Putamen (tissue), 1 donor: ENCODE data around the gene TSPAN32.
"Not testable (repeated sequence)": the region's sequence is repeated elsewhere in the genome, so short reads cannot be mapped to it uniquely, and the experiment has no call there.

ENCODE experiments used
- DNase-seq: peaks from one replicate; pipeline ENCODE4 v3.0.0-alpha.2; 2016; ENCODE audit warnings: low spot score

The TSPAN32 gene

DNA sequence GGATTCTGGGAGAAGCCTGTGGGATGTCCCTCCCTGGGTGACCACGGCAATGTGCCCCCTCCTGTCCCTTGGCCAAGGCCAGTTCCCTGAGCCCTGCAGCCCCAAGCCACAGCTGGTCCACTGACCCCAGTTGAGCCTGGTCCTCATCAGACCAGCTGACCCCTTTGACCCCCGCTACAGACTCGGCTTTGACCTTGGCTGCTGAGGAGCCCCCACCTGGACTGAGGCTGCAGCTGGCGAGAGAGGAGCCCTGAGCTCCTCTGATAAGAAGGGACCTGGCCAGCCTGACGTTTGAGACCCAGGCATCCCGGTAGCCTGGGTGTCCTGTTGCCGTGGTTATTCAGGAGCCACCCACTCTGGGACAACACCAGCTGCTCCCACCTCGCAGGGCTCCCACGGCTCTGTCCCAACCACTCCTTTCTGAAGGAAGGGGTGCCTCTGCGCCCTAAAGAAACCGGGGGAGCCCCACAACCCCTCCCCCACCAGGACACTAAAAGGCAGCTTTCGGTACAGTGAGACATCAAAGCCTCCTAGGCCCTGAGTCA lies 34.4 kb upstream of the TSPAN32 start:
- DNase-seq, result no peak

DNA sequence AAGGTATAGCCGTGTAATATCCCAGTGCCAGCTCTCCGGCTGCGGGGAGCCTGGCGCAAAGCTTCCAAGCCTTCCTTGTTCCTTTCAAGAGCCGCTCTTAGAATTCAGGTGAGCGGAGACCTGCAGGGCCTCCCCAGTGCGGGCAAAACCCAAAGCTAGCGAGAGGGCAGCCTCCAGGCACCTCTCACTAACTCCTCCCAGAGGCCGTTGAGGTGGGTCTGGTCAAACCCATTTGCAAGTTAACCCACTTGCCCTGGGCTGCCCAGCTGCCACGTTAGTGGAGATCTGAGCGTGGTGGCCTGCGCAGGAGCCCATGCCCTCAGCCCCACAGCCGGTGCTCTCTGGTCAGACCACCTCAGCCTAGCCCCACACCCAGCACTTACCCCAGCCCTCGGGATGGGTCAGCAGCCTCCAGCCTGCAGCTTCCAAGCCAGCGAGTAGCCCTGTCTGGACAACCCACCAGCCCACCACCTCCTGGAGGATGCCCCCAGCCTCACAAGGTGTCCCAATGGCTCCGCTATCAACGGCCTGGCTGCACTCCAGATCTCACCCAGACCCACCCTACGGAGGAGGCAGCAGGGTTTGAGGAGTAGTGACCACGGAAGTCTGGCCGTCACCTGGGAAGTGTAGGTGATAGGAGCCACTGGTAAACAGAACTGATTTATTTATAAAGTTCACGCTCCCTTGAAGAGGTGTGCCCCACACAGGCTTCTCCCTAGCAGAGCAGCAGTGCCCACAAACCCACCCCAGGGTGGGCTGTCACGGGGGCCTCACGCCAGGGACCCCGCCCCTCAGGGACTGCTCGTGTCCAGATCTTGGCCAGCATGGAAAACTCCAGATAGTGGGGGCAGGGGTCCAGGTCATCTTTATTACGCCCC lies 33.7 kb upstream of the TSPAN32 start:
- DNase-seq, result no peak

DNA sequence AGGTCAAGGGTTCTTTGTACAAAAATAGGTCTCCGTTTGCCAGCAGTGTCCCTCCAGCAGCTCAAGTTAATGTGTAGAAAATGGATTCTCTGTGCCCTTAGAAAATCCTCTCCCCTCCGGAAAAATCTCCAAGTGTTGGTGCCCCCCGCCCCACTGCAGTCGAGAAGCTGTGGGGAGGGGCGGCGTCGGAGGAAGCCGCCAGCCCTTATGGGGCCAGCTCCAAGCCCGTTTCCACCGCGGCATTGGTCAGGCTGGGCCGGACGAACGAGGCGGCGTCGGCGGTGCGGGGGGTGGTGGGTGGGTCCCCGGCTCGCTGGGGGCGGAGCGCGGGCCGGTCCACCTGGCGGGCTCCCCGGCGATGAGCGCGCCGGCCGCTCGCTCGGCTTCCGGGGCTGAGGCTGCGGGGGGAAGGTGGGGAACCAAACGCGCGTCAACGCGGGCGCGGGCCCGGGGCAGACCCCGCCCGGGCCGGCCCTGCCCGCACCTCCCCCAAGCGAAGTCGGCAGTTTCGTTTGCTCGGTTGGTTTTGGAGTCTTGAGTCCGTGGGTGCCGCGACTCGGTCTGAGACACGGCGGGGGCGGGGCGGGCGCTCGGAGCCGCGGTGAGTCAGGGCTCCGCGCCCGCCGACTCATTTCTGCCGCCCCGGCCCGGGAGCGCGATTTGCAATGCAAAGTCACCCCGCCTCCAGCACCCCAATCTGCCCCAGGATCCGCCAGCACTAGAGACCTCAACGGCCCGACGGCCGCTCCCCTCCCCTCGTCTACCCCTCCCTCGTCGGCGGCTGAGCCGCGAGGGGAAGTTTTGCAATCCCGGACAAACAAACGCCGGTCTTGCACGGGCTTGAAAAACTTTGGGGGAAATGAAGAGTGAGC lies 32.8 kb upstream of the TSPAN32 start:
- no peak for DNase-seq

GRCh38 chr11:2269601-2270321 lies 32.1 kb upstream of the TSPAN32 start:
- DNase-seq, result no peak

DNA sequence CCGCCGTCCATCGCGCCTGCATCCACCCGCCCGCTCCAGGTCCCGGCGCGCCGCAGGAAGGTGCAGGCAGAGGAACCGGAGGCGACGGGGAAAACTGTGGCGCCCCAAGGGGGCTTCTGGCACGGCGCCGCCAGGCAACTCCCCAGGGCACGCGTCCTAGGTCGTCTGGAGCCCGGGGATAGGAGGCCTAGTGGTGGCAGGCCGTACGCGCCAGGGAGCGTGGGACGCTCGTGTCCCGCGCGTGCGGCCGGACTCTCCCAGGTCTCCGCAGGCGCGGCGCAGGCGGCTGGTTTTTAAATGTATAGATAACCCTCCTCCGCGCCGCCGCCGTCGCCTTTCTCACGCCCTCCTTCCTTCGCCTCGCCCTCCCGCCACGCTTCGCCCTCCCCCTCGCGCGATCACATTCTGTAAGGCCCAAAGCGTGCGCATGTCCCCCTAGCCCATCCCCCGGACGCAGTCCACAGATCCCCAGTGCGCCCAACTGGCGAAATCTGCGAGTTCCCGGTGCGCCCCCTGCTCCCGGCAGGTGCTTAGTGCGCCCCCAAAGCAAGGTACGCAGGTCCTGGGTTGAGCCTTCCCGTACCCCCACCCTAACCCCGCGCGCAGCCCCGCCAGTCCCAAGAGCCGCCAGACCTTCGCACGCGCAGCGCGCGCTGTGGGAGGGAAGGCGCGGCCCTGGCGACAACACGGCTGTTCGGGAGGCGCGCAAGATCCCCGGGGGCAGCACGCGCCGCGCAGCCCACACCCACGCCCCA lies 31.3 kb upstream of the TSPAN32 start, which contains the start of gene ASCL2:
TSS of gene ASCL2 (minus strand) at position 267 of the 755 bp plus-strand sequence. CDS start at position 11, 256 bp downstream.
- DNase-seq, result no peak

DNA sequence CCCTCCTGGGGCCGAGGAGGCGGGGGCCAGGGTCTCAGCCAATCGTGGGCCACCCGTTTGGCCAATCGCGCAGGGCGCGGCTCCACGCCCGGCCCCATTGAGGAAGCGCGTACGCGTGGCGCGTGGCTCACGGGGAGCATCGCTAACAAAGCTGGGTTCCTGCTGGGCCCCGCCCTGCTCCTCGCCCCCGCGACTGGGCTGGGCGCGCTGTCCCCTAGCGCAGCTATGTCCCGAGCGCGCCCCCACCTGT lies 30.8 kb upstream of the TSPAN32 start:
- DNase-seq, result no peak

- no peak for DNase-seq
Measured at GRCh38 chr11:2271327-2272227, 30.2 kb upstream of the TSPAN32 start.

DNA sequence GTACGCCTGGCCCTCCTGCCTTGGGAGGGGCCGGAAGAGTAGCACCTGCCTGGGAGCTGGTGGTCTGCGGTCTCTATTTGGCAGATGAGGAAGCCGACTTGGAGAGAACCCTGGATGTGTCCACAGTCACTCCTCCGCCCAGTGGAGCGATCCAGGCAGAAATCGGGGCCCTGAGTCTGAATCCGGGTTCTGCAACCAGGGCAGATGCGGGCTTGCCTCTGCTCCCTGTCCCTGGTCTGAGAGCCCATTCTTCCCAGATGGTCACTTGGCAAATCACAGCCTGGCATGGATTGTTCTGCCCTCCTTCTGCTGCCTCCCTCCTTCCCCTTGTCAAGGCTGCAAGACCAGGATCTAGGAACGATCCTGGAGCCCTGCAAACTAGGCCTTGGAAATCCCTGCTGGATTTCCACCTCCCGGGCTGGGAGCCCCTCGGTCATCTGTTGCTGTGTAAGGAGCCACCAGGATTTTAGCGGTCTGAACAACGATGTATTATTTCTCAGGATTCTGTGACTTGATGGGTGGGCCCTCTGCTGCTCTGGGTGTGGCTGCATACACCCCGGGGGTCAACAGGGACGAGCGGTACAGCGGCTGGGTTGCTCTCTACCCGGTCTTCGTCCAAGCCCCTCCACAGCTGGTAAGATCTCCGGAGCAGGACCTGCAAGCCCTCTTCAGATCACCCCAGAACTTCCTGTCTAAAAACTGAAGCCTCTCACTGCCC lies 29.4 kb upstream of the TSPAN32 start:
- no peak for DNase-seq

GRCh38 chr11:2272946-2273280 lies 28.9 kb upstream of the TSPAN32 start:
- no peak for DNase-seq

GRCh38 chr11:2273311-2273710 lies 28.5 kb upstream of the TSPAN32 start:
- no peak for DNase-seq

DNA sequence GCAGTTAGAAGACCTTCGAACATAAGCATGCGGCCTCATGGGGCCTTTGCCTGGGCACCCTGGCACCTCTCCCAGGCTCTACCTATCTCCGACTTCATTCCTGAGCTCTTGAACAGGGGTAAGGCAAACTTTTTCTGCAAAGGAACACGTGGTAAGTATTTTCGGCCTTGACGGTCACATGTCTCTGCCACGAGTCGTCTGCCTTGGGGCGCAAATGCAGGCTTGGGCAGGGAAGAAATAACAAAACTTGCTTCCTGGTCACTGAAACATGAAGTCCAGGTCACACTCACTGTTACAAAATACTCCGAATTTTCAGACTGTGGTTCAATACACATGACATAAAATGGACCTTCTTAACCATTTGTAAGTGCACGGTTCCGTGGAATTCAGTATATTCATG lies 28.0 kb upstream of the TSPAN32 start:
- DNase-seq, result no peak

GRCh38 chr11:2275334-2276279 lies 26.2 kb upstream of the TSPAN32 start:
- DNase-seq, result no peak

DNA sequence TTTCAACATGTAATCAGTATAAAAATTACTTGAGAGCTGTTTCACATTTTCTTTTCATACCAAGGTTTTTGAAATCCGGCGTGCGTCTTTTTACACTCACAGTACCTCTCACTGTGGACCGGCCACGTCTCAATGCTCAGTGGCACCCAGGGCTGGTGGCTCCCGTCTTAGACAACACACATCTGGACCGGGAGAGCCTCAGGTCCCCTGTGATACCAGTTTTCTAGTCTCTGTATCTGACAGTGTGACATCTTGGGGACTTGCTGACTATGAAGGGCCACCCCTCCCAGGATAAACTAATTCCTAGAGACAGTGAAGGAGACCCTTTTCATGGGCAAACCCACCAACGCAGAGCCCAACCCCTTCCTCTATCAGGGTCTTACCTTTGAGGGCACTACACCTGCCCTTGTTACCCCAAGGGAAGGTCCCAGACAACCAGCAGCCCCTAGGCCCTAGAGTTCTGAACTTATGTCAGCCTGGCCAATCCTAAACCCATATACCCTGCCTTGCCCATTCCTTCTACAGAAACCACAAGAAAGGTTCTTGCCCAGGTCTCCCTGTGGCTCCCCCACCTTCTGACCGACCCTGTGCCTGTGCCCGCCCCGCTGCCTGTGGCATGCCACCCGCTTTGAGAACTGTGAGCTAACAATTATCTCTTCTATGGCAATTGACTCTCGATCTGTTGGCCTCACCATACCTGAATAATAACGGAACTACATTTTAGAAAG lies 25.4 kb upstream of the TSPAN32 start:
- no peak for DNase-seq

- no peak for DNase-seq
Measured at GRCh38 chr11:2277008-2277346, 24.8 kb upstream of the TSPAN32 start.

DNA sequence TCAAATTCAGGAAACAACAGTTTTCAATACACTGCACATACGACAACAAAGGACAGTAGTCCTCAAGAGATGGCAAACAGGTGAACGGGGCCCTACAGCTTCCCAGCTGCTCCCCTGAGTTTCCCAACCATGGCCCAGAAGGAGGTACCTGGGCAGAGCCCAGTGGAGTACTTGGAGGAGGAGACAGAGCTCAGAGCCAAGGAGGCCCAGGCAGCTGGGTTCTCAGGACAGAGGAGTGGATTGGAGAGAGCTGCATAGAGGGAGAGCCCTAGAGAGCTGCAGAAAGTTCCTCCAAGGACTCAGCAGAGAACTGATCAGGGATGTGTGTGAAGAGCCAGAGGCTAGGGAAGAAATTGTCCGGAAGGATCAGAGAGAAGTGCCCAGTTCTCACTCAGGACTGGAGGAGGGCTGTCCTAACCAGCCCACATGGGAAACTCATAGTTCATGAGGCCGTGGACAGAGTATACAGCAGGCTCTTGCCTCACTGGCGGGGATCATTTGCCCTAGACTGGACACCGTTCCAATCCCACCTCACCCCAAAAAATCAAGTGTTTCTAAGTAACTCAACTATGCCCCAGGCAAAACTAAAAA lies 23.8 kb upstream of the TSPAN32 start:
- DNase-seq, result no peak

DNA sequence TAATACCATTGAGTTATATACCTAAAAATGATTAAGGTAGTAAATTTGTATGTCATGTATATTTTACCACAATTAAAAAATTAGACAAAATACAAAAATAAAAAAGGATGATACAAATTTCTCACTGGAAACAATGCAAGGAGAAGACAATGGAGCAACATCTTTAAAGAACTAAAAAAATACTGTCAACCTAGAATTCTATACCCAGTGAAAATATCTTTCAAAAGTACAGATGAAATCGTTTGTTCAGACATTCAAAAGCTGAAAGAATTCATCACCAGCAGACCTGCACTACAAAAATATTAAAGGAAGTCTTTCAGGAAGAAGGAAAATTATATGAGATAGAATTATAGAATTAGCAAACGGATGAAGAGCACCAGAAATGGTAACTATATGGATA lies 21.6 kb upstream of the TSPAN32 start:
- DNase-seq, result no peak

DNA sequence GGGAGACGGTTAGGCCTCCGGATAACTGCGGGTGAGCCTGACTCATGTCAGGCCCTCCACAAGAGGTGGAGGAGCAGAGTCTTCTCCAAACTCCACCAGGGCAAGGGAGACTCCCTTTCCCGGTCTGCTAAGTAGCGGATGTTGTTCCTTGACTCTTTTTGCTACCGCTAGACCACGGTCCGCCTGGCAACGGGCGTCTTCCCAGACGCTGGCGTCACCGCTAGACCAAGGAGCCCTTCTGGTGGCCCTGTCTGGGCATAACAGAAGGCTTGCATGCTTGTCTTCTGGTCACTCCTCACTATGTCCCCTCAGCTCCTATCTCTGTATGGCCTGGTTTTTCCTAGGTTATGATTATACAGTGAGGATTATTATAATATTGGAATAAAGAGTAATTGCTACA lies 15.5 kb upstream of the TSPAN32 start:
- not testable (repeated sequence) for DNase-seq

DNA sequence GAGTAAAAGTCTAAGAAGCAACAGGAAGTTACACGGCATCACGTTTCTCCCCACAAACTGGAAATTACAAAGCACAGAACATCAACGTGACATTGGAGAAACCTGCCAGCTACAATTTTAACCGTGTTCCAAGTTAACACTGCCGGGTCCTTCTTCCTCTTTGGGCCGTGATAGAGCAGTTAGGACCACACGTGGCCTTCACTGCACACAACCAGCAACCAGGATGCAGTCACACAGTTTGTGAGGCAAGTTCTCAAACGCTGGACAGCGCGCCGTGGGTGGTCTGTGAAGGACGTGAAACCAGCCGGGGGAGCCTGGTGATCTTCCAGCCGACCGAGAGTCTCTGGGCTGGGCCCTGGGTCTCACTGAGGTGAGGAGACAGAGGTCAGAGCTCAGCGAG lies 14.7 kb upstream of the TSPAN32 start:
- no peak for DNase-seq
